ENCODE data around the gene ZNF280B.

GRCh38 chr22:22556578-22556977, 48.0 kb upstream of the ZNF280B start:
- no peak for TF ChIP-seq CTCF (IDR thresholded peaks at IDR 0.05)
- no peak for TF ChIP-seq POLR2A (IDR thresholded peaks at IDR 0.05)
